Tongue (tissue), 2 donors: ENCODE measurements around the gene STAT6. TPM values are rescaled to one million over a fixed set of nuclear protein-coding genes. Genes with fewer than 3 reads are reported as not detected.

Source experiments
- DNase-seq: peaks from one replicate; pipeline ENCODE4 v3.0.0-alpha.2; 2015
- total RNA-seq: library from RNA; depleted of rRNA; stranded (reverse); fragments of >200 nt; gene quantifications from one replicate; pipeline ENCODE4 v1.2.3, GENCODE V29; 2014

Gene STAT6
- total RNA-seq, result 59.1 TPM

GRCh38 chr12:57111031-57111734 lies at the start of gene STAT6:
Gene STAT6, minus strand, starts transcription at chr12:57111362. Its CDS starts 3,084 bp downstream, at chr12:57108278.
- peak; percentile 85 for DNase-seq

- no peak for DNase-seq
These were observed 49.6 kb upstream of the STAT6 start for GRCh38 chr12:57160741-57161140.

GRCh38 chr12:57160040-57160439 lies 48.9 kb upstream of the STAT6 start:
- no peak for DNase-seq

DNA sequence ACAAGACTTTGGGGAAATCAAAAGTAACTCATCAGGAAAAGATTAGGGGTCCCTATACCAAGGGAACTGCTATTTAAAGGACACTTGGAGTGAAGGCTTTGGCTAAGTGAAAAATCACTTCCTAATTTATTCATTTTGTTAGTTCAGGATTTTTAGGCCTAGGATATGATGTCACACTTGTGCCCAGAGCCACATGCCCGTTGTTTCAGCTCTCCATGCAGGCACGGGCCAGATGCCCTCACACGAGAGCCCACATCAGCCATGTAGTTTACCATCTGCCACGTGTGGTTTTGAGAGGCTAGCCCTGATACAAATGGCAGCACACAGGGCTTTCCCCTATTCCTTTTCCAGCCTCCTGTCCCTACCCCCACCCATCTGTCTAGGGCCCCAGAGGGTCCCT lies 48.1 kb upstream of the STAT6 start:
- DNase-seq, result no peak

- no peak for DNase-seq
These were observed 47.5 kb upstream of the STAT6 start for GRCh38 chr12:57158665-57159064.

GRCh38 chr12:57158186-57158585 lies 47.0 kb upstream of the STAT6 start:
- DNase-seq, result no peak

DNA sequence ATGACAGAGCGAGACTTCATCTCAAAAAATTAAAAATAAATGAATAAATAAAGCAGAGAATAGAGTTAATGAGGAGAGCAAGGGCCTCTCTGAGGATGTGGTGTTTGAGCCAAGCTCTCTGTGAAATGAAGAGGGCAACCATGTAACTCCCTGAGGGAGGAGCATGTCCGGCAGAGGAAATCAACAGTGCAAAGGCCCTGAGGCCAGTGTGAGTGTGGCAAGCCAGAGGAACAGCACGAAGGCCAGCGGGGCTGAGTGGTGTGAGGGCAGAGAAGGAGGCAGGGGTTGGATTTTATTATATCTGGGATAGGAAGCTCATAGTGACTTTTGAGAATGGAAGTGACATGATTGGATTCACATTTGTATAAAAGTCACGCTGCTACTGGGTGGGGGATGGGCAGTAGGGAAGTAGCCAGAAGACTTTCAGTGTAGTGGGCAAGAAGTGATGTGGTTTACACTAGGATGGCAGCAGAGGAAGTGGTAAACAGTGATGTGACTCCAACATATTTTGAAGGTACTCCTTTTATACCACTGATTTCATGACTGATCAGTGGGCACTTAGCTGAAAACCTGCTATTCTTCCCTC lies 46.5 kb upstream of the STAT6 start:
- no peak for DNase-seq

- DNase-seq, result no peak
These were observed 45.7 kb upstream of the STAT6 start for GRCh38 chr12:57156701-57157403.

- no peak for DNase-seq
These were observed 43.8 kb upstream of the STAT6 start for GRCh38 chr12:57154804-57155434.

GRCh38 chr12:57154076-57154475 lies 42.9 kb upstream of the STAT6 start:
- no peak for DNase-seq

- no peak for DNase-seq
These were observed 42.3 kb upstream of the STAT6 start for GRCh38 chr12:57153415-57153997.

DNA sequence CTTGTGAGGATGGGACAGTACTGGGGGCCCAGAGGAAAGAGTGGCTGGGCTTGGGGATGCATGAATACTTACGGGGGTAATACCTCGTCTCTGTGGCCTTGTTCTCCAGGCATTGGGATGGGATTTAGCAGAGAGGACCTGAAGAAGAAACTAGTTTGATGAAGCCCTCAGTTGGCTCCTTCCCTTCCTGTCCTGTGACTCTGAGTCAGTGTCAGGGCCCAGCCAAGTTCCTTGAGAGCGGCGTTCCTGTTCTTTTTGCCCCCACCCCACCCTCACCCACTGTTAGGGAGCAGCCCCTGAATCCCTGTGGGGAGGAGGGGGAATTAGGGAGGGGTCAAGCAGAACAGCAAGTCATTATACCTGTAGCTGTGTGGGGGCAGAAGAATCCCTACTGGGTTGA lies 41.5 kb upstream of the STAT6 start:
- no peak for DNase-seq

- DNase-seq, result peak; percentile 80
These were observed 40.8 kb upstream of the STAT6 start for GRCh38 chr12:57151741-57152630.

DNA sequence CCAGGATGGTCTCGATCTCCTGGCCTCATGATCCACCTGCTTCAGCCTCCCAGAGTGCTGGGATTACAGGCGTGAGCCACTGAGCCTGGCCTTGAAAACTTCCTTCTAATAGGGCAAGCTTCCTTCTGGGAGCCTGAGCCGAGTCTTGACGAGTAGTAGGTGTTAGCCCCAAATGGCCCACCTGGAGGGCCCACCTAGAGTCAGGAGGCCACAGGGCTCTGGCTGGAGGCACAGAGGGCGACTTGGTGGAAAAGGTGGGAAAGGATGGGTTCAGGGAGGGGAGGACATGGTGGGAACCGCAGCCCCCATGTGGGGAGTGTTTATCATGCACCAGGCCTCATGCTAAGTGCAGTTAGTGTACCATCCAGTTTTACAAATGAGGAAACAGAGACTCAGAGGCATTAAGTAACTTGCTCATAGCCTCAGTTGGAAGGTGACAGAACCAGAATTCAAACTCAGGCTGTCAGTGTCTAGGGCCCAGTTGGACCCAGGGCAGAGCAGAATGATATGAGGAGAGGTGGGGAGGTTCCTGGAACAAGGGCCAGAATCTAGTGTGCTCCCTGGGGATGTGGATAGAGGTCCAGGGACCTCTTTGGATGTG lies 39.3 kb upstream of the STAT6 start:
- DNase-seq, result no peak

GRCh38 chr12:57149245-57149900 lies 38.2 kb upstream of the STAT6 start:
- DNase-seq, result peak; percentile 75

- DNase-seq, result no peak
These were observed 37.5 kb upstream of the STAT6 start for GRCh38 chr12:57148469-57149244.

DNA sequence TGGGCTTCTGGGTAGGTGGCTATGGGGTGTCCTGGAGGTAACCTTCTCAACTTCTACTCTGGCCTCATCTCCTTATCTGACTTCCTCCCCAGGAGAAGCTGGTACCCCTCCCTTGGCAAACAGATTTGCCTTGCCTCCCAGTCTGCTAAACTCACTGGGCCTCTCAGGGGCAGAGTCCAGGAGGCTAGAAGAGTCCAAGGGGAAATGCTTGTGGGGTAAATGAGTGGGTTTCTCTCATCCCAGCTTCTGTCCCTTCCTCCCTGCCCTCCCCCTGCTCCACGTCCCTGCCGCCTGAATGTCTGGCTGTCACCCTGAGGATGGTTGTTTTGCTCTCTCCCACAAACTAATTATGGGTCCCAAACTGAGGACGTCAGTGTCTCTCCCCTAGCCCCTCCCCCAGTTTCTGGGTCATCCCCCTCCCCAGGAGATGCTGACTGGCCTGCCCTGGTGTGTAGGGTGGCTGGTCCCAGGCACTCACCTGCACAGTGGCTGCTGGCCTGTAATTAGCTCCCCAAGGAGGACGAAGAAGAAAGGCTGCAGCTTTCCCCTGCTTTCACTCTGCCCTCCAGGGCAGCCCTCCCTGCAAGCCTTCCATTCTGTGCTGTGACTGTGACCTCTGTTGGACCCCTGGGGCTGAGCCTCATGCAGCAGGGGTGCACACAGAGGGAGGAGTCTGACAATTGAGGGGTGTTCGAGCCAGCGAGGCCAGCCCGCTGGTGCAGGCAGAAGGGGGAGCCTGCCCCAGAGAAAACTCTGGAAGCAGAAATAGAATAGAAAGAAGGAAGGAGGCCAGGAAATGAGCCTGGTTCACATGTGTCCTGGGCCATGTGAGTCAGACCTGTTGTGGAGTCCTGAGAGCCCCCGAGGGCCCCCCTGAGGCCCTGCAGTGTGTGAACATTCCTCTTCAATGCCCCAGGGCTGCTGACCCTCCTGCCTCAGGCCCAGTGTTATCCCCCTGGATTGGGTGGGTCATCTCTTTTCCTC lies 36.1 kb upstream of the STAT6 start, which contains the start of gene LRP1-AS:
Gene LRP1-AS (minus strand): TSS at position 659 of the 984 bp plus-strand sequence.
- DNase-seq, result no peak

- DNase-seq, result no peak
These were observed 34.9 kb upstream of the STAT6 start for GRCh38 chr12:57146092-57146491.
